ENCODE measurements around the gene PSMC4.

GRCh38 chr19:39935364-39935661 lies 35.7 kb upstream of the PSMC4 start:
- TF ChIP-seq GLIS3 (CRISPR knock-in tag; IDR thresholded peaks at IDR 0.05) = no peak
- TF ChIP-seq, protein P1, sequence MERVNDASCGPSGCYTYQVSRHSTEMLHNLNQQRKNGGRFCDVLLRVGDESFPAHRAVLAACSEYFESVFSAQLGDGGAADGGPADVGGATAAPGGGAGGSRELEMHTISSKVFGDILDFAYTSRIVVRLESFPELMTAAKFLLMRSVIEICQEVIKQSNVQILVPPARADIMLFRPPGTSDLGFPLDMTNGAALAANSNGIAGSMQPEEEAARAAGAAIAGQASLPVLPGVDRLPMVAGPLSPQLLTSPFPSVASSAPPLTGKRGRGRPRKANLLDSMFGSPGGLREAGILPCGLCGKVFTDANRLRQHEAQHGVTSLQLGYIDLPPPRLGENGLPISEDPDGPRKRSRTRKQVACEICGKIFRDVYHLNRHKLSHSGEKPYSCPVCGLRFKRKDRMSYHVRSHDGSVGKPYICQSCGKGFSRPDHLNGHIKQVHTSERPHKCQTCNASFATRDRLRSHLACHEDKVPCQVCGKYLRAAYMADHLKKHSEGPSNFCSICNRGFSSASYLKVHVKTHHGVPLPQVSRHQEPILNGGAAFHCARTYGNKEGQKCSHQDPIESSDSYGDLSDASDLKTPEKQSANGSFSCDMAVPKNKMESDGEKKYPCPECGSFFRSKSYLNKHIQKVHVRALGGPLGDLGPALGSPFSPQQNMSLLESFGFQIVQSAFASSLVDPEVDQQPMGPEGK (CRISPR knock-in tag; IDR thresholded peaks at IDR 0.05; ENCODE audit: borderline replicate concordance) = no peak
- TF ChIP-seq RARB (CRISPR knock-in tag; IDR thresholded peaks at IDR 0.05) = no peak
- TF ChIP-seq CSDC2 (CRISPR knock-in tag; IDR thresholded peaks at IDR 0.05) = no peak

Measured in SK-N-SH treated with all-trans-retinoic acid at 6 μM for 48 hours (cell line).